PFSK-1 (cell line): ENCODE measurements around the gene GUCY2D.

ENCODE experiments used
- POLR2AphosphoS5 ChIP-seq: IDR thresholded peaks from 2 replicates; pipeline ENCODE4 v1.6.1; 2012; ENCODE audit warnings: low read depth, mild to moderate bottlenecking, control low read depth, low read length, moderate library complexity
- REST ChIP-seq, 2 experiments: IDR thresholded peaks; 2 replicates each; pipeline versions ENCODE4 v1.6.1 to v1.8.0; 2011 to 2012; ENCODE audit warnings: low read depth in 2 of 2, low read length in 2 of 2, control low read depth in 1 of 2, inconsistent platforms in 1 of 2, mild to moderate bottlenecking in 1 of 2, moderate library complexity in 1 of 2; ENCODE audit not compliant: insufficient read depth in 1 of 2
- SIN3A ChIP-seq: IDR thresholded peaks from 2 replicates; pipeline ENCODE4 v1.6.1; 2012; ENCODE audit warnings: mild to moderate bottlenecking, low read length, moderate library complexity, borderline replicate concordance; ENCODE audit not compliant: insufficient read depth

GRCh38 chr17:8022360-8023003 lies 20.1 kb downstream of the GUCY2D start:
- TF ChIP-seq REST (IDR thresholded peaks at IDR 0.05; ENCODE audit: insufficient read depth in 1 of 2, low read depth in 2 of 2, low read length in 2 of 2) (no peak), POLR2AphosphoS5 (no peak), SIN3A (no peak)
